GM20000 (cell line): Measurements from ENCODE around the gene SYNCRIP.

ENCODE experiments used
- DNase-seq: peaks from one replicate; pipeline ENCODE4 v3.0.0; 2012; ENCODE audit warnings: low spot score
- TF ChIP-seq, protein P1 (sequence below): IDR thresholded peaks from 2 replicates; pipeline ENCODE4 v1.5.1; 2012; ENCODE audit warnings: mild to moderate bottlenecking, control low read depth; ENCODE audit errors: extremely low read depth, missing control alignments

Gene SYNCRIP

DNA sequence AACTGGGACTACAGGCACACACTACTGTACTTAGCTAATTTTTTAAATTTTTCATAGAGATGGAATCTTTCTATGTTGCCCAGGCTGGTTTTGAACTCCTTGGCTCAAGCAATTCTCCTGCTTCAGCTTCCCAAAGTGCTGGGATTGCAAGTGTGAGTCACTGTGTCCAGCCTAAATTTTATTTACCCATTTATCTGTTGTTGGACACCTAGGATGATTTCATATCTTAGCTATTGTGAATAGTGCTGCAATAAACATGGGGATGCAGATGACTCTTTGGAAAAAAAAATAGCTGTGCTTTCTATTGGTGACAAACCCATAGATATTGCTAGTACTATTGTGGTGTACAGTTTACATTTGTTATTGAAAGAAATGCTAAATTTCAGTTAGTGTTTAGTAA is 19.6 kb upstream of the SYNCRIP start:
- no peak for DNase-seq
- TF ChIP-seq, protein P1, sequence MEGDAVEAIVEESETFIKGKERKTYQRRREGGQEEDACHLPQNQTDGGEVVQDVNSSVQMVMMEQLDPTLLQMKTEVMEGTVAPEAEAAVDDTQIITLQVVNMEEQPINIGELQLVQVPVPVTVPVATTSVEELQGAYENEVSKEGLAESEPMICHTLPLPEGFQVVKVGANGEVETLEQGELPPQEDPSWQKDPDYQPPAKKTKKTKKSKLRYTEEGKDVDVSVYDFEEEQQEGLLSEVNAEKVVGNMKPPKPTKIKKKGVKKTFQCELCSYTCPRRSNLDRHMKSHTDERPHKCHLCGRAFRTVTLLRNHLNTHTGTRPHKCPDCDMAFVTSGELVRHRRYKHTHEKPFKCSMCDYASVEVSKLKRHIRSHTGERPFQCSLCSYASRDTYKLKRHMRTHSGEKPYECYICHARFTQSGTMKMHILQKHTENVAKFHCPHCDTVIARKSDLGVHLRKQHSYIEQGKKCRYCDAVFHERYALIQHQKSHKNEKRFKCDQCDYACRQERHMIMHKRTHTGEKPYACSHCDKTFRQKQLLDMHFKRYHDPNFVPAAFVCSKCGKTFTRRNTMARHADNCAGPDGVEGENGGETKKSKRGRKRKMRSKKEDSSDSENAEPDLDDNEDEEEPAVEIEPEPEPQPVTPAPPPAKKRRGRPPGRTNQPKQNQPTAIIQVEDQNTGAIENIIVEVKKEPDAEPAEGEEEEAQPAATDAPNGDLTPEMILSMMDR = no peak

DNA sequence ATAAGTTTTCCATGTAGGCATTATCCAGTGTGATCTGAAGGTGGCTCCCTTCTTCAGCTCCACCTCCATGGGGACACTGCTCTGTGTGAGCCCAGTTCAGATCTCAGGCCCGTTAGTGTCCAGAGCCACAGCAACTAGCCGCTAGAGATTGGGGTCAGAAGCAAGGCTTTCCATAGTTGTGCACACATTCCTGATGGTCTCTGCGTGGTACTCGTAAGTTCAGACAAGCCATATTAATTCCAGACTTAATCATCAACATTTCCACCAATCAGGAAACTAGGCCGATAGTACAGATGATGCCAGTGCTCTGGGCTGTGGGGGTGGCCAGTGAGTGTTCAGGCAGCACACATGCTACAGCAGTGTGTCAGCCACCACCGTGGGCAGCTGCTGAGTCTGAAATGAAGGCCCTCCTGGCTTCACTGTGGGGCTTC is 17.5 kb upstream of the SYNCRIP start:
- DNase-seq = no peak
- TF ChIP-seq, protein P1 = no peak

DNA sequence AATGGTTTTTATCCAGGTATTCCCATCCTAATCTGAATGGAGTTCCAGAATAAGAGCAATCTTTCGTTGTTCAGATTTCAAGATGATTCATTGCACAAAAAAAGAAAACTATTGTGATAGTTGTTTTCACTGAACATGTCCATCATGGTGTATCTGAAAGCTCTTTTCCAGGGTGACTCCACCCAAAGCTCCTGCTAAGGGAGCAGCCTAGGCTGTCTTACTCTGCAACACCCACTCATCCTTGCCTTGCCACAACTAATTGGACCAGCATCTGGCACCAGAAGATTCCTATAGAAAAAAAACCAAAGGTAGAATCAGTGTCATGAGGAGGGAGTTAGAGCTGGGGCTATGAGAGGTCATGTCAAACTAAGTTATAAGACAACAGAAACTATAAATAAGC is 7.9 kb upstream of the SYNCRIP start:
- TF ChIP-seq, protein P1 = no peak

DNA sequence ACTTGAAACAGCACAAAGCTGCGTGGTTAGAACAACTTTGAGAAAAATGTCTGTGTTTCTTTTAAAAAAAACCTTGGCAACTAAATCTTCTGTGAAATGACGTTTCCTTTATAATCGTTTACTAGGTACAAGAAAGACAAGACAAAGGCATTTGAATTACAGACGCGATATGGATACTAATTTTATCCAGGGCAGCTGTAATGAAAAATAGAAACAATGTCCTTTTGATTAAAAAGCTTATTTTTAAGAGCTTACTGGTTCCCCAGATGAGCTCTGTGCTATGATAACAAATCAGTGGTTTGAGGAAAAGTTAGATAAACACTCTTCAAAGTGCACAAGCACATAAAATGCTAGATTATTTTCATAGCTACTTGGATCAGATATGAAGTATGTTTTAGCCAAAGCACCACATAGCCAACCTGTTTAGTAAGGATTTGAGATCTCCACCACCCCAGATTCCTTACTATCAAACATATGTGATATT is 1.6 kb upstream of the SYNCRIP start:
- TF ChIP-seq, protein P1 = no peak

More for the DNA sequence above, 7.9 kb upstream of the SYNCRIP start:
- no peak for DNase-seq

DNA sequence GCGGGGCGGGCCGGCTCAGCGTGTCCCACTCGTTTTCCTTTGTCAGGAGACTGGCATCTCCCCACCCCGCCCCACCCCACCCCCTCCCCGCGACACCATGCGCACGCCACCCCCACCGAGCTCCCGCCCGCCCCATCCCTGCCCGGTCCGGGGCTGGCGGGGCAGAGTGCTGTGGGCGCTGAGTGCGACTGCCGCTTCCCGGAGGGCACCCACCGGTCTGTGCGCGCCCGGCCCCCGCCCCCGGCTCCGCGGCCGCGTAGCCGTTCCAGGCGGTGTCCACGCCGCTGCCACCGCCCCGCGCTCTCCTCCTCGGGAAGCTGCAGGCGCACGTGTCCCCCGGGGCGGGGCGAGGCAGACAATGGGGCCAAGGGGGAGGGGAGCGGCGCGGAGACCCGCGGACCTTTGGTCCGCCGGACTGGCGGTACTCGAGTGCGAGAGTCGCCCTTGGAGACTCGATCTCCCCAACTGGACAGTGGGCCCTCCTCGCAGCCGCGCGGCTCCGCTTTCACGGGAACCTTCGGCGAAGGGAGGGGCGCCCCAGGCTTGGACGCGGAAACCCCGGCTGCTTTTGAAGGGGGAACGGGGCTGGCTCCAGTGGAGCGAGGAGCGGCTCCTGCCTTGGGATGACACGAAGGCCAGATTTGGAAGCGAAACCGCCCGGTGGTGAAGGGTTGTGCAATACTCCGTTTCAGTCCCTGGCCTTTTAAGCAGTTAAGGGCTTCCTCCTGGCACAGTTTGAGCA is 1.0 kb upstream of the SYNCRIP start:
- TF ChIP-seq, protein P1 = no peak
- DNase-seq = peak; percentile 69

More for the DNA sequence above, 1.6 kb upstream of the SYNCRIP start:
- no peak for DNase-seq

DNA sequence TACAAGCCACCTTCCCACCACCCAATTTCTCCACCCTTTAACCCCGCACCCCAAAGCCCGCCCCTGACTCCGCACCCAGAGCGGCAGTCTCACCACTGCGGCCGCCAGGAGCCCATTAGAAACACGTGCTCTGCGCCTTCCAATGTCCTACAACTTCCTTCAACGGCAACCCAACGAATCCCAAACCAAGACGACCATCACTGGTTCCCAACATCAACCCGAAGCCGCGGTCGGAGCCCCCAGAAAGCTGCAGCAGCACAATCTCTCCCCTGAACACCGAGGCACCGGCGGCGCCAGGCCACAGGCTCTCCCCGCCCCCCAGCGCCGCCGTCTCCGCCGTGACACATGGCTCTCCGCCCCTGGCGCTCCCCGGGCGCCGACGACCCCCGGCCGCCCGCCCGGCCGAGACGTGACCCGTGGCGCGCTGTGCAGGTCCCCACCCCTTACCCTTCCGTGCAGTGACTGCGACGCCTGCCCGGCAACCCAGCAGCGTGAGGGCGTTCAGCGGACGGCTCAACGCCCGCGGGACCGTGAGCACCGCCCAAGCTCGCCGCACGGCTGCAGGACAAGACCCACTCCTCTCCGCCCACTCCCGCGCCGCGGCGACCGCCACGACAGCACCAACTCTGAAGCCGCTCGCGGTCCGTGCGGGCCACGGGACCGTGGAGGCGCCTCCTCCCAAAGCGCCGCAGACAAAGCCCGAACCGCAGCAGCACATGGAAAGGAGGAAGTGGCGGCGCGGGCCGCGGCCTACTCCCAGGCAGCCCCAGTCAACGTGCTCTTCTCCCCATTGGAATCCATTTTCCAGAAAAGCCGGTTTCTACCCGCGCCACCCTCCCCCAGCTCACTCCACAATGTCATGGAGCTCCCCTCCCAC is 551 bp downstream of the SYNCRIP start:
- peak; percentile 52 for DNase-seq
- TF ChIP-seq, protein P1 = no peak

DNA sequence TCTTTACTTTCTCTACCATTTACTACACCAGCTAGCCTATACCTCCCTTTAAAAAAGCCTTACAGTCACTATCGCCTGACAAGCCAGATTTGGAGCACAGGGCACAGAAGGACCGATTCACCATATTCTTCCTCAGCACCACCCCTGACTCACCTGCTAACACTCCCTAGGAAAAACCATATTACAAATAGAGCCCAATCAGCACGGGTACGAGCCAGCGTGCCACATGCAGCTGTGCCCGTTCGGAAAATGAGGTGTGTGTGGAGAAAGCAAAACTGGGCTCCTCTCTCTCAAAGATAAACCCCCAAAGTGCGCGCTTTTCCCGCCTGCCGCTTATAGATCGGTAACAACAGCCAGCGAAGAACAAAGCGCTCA is 1.2 kb downstream of the SYNCRIP start:
- no peak for DNase-seq
- TF ChIP-seq, protein P1 = no peak
